LoVo (cell line): Measurements from ENCODE around the gene NPS.

Experiments used
- DNase-seq: peaks from one replicate; pipeline ENCODE4 v3.0.0-alpha.2; 2016; ENCODE audit warnings: low spot score

Gene NPS, protein sequence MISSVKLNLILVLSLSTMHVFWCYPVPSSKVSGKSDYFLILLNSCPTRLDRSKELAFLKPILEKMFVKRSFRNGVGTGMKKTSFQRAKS

DNA sequence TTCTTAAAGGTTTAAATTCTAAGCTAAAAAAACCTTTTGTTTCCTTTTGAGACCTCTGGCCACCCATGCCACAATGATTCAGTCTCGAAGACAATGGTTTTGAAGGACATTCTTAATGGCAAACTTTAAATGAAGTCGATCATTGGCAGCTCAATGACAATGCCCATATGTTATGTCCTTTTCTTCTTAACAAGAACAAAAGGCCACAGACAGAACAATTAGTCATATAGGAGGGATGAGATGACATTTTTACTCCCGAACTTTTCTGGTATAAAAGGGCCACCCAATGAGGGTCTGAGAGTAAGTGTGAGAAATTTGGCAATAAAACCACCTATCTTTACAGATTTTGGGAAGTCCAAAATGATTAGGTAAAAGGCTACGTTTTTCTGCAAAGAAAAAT, at the start of gene NPS:
NPS (plus strand) TSS at position 301 of the 400 bp plus-strand sequence; CDS start at position 361, 60 bp downstream.
- no peak for DNase-seq

DNA sequence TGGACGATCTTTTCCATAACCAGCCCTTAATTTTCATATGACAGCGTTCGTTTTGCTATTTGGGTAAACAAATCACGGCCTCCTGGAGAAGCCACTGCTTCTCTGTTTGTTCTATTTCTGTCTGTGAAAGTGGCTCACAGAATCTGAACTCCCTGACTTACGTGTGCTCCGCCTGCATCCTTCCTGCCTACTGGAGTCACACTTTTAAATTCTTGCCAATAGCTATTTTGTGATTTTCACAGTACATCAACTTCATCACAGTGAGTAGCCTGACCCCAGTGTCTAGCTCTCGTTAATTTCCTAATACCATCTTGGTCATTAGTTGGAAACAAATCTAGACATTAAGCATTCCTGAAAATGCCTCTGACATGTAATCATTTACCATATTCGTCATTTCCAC, 49.0 kb upstream of the NPS start:
- no peak for DNase-seq

DNA sequence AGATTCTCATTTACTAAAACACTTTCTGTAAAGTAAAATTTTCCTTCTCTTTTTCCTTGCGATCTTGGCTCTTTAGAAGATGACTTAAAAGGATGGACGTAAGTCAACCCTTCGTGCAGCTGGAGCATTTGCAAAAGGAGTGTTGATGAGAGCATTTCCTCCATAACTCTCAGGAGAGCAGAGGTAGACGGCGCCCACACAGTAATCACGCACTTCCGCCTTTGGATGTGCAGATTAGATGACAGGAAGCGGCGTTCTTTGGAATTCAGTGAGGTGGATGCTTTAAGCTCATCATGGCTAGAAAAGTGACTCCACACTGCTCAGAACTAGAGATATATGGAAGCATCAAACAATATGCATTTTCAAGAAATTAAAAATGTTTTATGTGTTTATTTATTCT, 43.0 kb upstream of the NPS start:
- no peak for DNase-seq

DNA sequence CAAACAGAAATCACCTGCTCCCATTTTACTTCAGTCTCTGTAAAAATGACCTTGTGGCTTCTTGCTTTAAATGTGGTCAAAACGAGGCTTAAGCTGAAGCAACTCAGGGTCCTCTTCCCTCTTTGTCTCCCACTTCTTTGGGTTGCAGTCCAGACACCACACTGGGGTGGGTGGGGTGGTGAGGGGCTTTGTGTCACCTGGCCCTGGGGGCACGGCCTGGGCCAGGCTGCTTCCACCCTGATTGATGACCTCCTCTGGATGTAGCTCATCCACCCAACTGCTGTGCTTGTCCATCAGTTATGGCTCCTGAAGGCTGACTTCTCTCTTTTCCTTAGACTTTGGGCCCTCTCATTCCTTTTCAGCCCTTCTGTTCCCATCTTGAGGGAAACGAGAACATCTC, 26.8 kb upstream of the NPS start:
- no peak for DNase-seq

DNA sequence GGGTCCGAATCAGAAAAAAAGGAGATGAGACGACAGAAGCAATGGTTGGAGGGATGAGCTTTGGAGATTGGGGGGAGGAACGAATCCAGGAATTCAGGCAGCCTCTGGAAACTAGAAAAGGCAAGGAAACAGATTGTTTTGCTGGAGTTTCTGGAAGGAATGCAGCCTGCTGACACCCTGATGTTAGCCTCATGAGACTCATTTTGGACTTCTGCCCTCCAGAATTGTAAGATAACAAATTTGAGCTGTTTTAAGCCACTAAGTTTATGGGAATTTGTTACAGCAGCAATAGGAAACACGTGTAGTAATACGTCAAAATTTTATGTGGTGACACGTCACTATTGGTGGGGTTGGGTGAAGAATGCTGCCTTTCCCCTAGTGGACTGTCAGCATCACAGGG, 25.6 kb upstream of the NPS start:
- no peak for DNase-seq

DNA sequence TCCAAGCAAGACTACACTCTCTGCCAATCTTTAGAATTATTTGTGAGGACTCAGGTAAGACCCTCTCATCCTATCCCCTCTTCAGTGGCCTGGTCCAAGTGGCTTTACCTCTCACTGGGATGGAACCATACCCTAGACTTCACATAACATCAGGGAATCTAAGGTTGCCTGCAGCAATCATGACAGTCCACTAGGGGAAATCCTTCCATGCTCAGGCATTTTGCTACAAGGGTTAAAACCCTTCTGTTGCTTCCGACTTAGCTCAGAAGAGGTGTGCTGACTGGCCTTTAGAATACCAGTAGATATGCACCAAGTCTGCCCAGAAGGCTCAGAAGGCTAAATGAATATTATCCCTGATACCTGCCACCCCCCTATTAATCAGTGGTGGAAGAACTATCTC, 24.9 kb upstream of the NPS start:
- no peak for DNase-seq

DNA sequence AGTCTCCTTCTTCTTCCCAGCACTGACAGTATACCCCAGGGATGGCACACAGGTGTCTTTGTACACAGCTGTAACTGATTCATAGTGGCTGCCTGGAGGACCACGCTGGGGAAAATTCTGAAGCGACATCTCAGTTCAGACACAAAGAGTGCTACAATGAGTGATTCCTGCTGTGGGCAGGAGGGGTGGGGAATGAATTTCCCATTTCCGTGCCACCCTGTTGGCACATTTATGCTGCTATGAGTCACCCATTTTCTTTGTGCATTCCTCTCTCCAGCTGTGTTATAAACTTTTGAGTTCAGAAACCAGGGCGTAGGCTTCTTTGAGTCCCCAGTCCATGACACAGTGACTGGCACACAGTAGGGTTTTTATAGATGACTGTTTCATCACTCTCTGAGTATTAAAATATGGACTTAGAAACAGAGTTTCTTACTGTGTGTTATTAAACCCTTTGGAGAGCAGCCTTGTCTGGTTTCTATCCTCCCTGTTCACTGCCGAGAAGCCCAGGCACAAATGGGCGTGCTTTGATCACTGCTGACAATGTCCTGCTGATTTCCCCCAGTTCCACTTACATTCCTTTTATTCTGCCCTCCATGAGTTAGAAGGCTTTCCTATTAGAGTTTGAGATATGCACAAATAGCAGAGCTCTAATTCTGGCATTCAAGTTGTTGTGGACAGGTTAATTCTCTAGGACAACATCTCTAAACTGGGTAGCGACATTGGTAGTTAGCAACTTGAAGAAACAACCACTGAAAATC, 24.0 kb upstream of the NPS start:
- peak; percentile 9 for DNase-seq

DNA sequence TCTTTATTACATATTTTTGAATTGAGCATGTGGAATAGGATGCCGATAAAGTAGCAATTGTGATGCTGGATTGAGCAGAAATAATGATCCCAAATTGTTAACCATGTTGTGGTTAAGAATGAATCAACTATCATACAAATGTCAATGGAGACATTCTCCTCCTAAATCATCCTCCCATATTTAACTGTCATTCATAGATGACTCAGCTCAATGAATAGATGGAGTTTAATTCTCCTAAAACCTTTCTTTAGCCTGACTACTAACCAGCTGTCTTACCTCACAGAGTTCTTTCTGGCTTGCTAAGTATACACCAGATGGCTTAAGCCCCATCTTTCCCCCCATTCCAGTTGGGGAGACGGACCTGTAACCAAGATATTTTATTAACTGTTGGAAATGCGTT, 23.4 kb upstream of the NPS start:
- DNase-seq = no peak

DNA sequence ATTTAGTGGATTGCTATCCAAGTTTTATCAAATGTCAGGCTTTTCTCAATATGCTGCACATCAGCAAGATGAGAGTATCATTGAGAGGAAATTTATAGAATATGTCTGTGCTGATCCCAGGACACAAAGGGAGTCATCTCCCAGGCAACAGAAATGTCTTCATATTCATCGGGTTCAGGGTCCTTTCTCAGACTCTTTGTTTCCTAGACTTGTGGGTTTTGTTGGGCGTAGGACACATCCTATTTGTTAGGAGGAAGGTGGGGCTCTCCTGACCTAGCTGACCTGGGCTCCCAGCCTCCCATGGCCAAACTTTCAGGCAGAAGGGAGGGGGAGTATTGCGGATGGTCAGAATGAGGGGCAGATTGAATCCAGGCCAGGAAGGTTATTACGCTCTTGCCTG, 22.9 kb upstream of the NPS start:
- DNase-seq = no peak

DNA sequence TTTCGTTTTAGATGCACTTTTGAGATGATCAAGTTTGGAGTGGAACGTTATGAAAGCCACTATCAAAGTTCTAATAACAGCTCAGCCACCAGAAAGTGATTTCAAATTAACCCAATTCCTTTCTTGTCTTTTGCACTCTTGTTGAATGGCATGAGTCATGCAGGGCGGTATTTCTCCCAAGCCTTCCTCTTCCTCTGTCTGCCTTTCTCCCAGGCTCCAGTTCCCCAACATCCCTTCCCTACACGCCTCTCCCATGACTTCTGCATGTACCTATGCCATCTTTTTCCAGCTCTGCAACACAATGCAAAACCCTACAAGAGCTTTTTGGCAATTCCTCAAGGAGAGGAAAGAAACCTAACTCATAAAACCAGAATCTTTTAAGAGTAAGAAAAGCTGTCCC, 21.8 kb upstream of the NPS start:
- DNase-seq = no peak

DNA sequence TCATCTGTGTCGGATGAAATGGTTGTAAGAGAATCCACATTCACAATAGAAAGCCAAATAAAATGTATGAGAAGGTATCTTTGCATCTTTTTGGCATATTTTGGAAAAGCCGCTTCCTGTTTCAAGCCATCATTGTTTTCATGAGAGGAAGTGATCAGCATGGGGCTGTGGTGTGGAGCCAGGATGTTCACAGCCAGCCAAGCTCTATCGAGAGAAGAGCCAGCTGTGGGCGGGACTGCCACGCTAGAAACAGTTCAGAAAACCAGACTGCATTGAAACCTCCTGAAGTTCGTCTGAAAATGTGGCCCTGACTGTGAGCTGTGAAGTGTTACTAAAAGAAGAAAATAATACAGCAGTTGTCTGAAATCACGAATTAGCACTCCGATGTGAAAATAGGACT, 21.2 kb upstream of the NPS start:
- DNase-seq = no peak

DNA sequence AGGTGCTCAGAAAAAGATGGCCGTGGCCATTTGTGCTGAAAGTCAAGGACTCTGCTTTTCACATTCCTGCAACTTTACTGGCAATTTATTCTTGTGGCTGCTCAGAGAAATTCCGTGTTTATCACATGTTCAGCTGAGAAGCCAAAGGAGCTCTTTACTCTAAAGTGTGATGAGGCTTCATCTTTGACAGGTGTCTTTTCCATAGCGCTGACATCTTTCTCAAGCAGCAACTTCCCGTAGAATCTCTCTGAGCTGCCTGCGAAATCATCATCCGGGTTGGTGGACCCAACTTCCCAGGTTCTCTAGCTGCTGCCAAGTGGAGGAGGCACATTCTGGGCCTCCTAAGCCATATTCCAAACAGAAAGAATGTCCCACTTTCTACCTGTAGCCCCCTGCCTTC, 16.9 kb upstream of the NPS start:
- no peak for DNase-seq

DNA sequence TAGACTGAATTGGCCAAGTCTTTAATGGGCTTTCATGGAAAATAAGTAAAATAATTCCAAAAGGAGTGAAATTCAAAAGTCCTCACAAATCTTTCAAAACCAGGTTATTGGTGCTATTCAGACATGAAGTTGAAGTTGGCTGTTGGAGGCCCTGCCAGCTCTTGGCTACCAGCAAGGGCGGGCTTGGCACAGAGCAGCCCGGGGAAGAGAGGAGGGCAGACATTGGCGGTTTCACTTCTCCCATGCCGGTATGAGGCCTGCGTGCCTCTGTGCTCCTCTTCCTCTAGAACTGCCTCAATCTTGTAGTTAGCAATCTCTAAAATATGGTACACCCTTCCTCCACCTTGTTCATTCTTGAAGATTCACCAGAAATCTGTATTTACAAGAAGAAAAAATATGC, 16.4 kb upstream of the NPS start:
- no peak for DNase-seq

DNA sequence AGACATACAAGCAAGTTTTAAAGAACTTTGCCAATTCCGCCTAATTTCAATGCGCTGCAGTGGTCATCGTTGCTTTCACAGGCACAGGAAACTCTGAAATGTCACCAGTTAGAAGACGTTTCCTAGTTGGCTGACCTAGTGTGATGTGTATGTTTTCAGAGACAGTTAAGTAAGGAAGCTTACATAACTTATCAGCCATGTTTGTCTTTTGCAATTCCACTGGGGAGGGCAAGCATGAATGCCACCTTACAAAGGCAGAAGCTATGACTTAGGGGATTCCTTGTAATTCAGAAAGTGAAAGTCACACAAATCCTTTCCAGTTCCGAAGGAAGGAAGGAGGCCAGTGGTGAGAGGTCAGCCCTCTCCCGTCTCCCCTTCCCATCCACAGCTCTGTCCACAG, 15.0 kb upstream of the NPS start:
- no peak for DNase-seq

DNA sequence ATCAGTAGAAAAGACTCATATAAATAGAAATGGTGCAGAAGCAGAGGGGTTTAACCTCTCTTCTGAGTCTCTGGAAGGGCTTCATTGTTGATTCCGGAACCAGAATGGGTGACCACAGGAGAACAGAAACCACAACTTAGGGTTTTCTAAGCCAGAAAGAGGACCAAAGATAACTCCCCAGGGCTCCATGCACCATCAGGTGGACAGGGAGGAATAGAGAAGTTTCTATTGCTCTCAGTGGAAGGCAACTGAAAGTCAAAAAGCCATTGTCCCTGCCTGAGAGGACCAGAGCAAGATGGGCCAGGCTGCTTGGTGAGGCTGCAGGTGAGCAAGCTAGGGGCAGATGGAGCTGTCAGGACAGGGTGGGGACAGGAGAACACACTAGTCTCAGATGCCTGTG, 14.6 kb upstream of the NPS start:
- no peak for DNase-seq

DNA sequence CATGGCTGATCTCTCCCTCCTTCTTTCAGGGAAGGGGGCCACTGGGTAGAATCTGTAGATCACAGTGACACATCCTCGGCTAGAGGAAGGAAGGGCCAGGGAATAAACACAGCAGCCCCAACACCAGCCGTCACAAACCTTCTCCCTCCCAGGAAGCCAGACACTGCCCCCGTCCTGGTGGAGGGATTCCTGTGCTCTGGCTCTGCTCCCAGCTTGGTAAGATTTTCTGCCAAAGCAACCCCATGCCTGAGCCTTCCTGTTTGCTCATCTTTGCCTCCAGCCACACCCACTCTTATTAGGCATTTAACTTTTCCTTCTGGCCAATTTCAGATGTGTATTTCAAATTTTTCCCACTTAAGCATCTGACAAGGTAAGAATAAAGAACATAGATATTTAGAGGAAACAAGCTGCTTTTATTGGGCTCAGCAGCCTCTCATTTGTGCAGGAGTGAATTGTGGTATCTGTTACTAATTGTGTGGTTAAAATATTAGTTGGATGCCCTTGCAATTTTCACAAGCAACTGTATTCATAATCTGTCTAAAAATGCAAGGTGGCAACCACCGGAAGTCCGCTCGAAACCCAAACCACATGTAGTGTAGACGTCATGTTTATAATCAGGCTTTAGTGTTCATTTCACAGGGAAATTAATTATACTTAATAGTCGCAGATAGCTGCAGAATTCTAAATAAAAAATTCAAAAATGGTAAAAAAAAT, 13.2 kb upstream of the NPS start:
- DNase-seq = no peak

DNA sequence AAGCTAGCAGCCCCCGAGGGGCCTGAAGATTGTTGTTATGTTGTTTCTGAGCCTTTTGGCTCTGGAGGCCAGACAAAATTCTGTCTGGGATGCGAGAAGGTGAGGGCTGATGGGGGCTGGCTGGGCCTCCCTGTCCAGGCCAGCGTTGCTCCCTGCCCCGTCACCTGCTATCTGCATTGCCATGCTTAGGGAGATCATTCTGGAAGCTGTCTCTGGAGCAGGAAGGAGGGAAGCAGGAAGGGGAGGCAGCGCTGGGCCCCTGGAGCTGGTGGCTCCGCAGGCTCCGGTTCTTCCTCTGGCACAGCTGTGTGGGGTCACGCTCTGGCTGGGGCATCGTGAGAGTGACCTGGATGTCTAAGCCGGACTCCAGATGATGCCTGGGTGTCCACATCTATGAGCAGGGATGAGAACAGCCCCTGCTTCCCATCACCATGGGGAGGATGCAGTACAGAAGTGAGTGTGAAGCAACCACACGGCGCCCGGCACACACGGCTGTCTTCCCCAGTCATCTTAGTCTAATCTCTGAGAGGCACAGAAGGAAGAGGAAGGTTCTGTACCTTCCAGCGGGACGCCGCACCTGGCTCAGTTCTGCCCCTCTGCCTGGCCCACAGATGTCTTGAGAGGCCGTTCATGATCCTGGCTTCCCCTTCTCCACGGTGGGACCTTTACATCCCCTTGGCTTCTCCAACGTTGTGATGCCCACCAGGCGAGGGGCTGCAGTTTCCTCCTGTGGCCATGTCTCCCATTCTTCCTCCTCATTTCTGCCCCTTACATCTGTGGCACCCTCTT, 11.9 kb upstream of the NPS start:
- DNase-seq = no peak

DNA sequence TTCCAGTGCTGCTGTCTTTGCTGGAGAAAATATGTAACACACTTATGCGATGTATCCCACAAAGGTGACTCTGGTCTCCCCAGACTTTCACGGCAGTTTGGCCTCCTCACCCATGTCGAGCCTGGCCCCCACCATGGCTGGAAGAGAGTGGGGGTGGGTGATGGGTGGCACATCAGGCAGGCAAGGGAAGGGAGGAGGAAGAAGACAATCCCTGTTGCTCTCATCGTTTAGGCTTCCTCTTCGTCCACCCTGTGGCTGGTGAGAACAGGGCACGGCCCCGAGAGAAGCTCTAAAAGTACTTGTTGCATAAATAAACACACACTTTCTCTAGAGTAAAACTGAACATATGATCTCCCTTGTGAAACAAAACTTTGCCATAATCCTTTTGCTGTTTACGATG, 11.2 kb upstream of the NPS start:
- DNase-seq = no peak

DNA sequence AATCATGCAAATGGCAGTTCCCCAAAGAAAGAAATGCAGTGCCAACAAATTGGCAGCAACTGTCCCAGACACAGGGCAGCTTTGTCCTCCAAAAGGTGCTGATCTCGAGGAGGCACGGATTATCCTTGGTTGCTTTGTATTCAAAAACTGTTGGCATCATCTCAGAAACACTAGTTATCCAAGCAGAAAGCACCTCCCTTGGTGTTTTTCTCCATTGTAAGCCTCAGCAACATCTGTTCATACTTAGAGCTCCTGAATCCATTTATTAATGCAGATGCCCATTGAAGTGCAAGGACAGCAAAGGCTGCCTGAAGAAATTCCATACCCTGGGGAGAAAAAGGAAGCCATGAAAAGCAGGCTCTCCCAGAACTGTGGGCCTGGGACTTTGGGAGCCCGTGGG, 1.1 kb upstream of the NPS start:
- DNase-seq = no peak

DNA sequence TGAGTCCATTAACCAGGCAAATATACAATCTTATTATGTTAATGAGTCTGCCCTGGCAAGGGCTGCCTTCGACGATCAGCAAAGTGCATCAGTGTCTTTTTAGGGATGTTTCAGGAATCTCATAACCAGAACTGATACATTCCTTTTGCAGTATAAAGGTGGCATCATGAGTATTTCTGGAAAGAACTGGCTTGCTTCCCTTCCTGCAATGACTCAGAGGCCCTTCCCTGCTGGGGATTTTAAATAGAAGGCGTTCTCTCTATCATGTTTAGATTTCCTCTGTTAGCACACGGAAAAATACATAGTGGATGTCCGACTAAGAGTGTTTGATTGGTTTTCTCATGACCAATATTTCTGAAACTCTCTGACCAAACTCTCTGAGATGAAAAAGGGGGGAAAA, 1.8 kb downstream of the NPS start:
- DNase-seq = no peak

DNA sequence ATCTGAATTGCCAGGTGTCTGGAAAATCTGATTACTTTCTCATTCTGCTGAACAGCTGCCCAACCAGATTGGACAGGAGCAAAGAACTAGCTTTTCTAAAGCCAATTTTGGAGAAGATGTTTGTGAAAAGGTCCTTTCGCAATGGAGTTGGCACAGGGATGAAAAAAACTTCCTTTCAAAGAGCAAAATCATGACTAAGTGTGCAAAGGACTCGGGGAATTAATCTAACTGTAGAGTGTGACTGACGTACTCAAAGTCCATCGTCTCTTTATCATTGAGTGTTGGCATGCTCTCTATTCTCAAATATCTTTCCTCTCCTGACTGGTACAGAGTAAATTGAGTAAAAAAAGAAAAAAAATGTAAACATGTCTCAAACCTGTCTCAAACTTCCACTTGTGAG, 3.3 kb downstream of the NPS start:
- DNase-seq = no peak

DNA sequence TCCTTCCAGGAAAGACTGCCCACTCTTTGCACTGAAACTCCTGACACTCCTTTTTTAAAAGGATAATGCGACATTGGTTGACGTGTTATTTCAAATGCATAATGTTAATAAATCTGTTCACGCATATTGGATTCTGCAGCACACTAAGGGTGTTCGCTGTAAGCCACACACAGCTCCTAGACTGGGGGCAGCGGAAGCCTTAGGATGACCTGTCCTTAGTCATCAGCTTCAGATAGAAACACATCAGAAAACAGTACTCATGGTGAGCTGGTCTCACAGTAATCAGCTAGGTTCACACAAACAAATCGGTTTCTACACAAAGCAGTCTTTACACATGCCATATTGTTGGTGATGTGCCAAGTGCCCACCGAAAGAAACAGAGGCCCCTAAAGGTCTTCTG, 4.3 kb downstream of the NPS start:
- no peak for DNase-seq

DNA sequence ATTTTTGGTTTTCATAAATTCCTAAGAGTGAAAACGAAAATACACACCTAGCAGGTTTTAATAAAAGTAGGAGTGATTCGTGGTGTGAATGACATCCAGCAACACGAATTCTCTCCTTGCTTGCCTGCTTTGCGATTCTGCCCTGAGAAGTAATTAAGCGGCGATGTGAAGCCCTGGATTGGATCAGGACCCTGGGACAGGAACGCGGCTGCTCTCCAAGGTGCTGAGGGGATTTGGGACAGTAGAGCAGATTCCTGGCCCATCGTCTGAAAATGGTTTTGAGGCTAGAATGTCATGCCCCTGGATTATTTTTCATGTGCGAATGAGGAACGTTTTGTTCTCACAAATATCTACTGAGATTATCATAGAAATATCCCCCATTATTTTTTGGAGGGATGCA, 7.8 kb downstream of the NPS start:
- no peak for DNase-seq
